Measurements from ENCODE around the gene ERI3.

GRCh38 chr1:44239331-44239960 is 115.6 kb downstream of the ERI3 start:
- TF ChIP-seq CTCF (IDR thresholded peaks at IDR 0.05) (no peak), PHF8 (IDR thresholded peaks at IDR 0.05; ENCODE audit: borderline replicate concordance, low read depth) (no peak), SMC3 (IDR thresholded peaks at IDR 0.05) (no peak), RAD21 (conservative IDR thresholded peaks at IDR 0.05 in 1 of 2, IDR thresholded peaks at IDR 0.05 in 1 of 2) (no peak), MAFK (IDR thresholded peaks at IDR 0.05; ENCODE audit: partially characterized antibody) (no peak), EP300 (IDR thresholded peaks at IDR 0.05) (no peak), POLR2A (IDR thresholded peaks at IDR 0.05; ENCODE audit: low read length) (no peak), CBX8 (IDR thresholded peaks at IDR 0.05) (no peak), E2F6 (IDR thresholded peaks at IDR 0.05; ENCODE audit: borderline replicate concordance, low read depth) (no peak), CEBPB (IDR thresholded peaks at IDR 0.05) (no peak), HMGXB4 (CRISPR knock-in tag; IDR thresholded peaks at IDR 0.05; ENCODE audit: borderline replicate concordance) (no peak)
